GM23338 (cell line): ENCODE measurements around the gene CACNA2D3. TPM values are rescaled to one million over a fixed set of nuclear protein-coding genes. Genes with fewer than 3 reads are reported as not detected.

ENCODE experiments used
- ATAC-seq: fragments of 200-7000 bp; cut with Tn5 transposase; 3 replicates; pipeline ENCODE4 v1.9.1; 2020
- DNase-seq: peaks from one replicate; pipeline ENCODE4 v3.0.0-alpha.2; 2015; ENCODE audit warnings: low spot score
- H2AFZ ChIP-seq: fragments of 200-600 bp; sonication (generic); 2 replicates; pipeline ENCODE4 v1.8.0; 2016; ENCODE audit warnings: antibody characterized with exemption, mild to moderate bottlenecking, moderate library complexity
- H3F3A ChIP-seq: fragments of 200-600 bp; sonication (generic); replicated peaks from 2 replicates; pipeline ENCODE4 v1.8.0; 2017; ENCODE audit warnings: antibody characterized with exemption, mixed run types, low read depth
- H3K27ac ChIP-seq: fragments of 200-600 bp; sonication (generic); 2 replicates; pipeline ENCODE4 v1.6.1; 2016; ENCODE audit warnings: low read depth
- H3K27me3 ChIP-seq: fragments of 200-600 bp; sonication (generic); 2 replicates; pipeline ENCODE4 v1.8.0; 2016; ENCODE audit warnings: mild to moderate bottlenecking, mixed run types, moderate library complexity; ENCODE audit not compliant: insufficient read depth
- H3K36me3 ChIP-seq: fragments of 200-600 bp; sonication (generic); 2 replicates; pipeline ENCODE4 v1.8.0; 2016; ENCODE audit warnings: mild to moderate bottlenecking; ENCODE audit not compliant: insufficient read depth
- H3K4me1 ChIP-seq: fragments of 200-600 bp; sonication (generic); 2 replicates; pipeline ENCODE4 v1.8.0; 2016; ENCODE audit warnings: mild to moderate bottlenecking, moderate library complexity; ENCODE audit not compliant: insufficient read depth
- H3K4me2 ChIP-seq: fragments of 200-600 bp; sonication (generic); 2 replicates; pipeline ENCODE4 v1.7.1; 2017; ENCODE audit warnings: mixed run types
- H3K4me3 ChIP-seq: fragments of 200-600 bp; sonication (generic); 2 replicates; pipeline ENCODE4 v1.6.1; 2016; ENCODE audit warnings: mixed run types
- H3K79me2 ChIP-seq: fragments of 200-600 bp; sonication (generic); replicated peaks from 2 replicates; pipeline ENCODE4 v1.8.0; 2017; ENCODE audit warnings: mild to moderate bottlenecking; ENCODE audit not compliant: insufficient read depth
- H3K9me2 ChIP-seq: fragments of 200-600 bp; sonication (generic); 2 replicates; pipeline ENCODE4 v1.8.0; 2017; ENCODE audit not compliant: insufficient read depth
- H4K20me1 ChIP-seq: fragments of 200-600 bp; sonication (generic); replicated peaks from 2 replicates; pipeline ENCODE4 v1.8.0; 2017; ENCODE audit warnings: mild to moderate bottlenecking; ENCODE audit not compliant: insufficient read depth
- H3K27ac Mint-ChIP-seq: 2 replicates; pipeline ENCODE4 v1.8.0; 2020; ENCODE audit warnings: inconsistent platforms, mild to moderate bottlenecking, moderate library complexity, mixed read lengths
- H3K27me3 Mint-ChIP-seq: 3 replicates; pipeline ENCODE4 v1.8.0; 2022; ENCODE audit warnings: low read depth, mild to moderate bottlenecking, moderate library complexity, mixed read lengths, inconsistent platforms; ENCODE audit not compliant: insufficient read depth, poor library complexity
- H3K36me3 Mint-ChIP-seq: 3 replicates; pipeline ENCODE4 v1.8.0; 2021; ENCODE audit warnings: low read depth, mild to moderate bottlenecking, inconsistent platforms, moderate library complexity, mixed read lengths
- H3K4me1 Mint-ChIP-seq: 3 replicates; pipeline ENCODE4 v1.8.0; 2020; ENCODE audit warnings: mild to moderate bottlenecking, inconsistent platforms, mixed read lengths
- H3K4me3 Mint-ChIP-seq: 3 replicates; pipeline ENCODE4 v1.8.0; 2021; ENCODE audit warnings: moderate library complexity, mild to moderate bottlenecking, inconsistent platforms, mixed read lengths
- H3K9me3 Mint-ChIP-seq: 3 replicates; pipeline ENCODE4 v1.8.0; 2020; ENCODE audit warnings: moderate library complexity, mild to moderate bottlenecking, inconsistent platforms, mixed read lengths
- EZH2phosphoT487 ChIP-seq: fragments of 200-600 bp; sonication (generic); IDR thresholded peaks from one replicate; pipeline ENCODE4 v1.8.1; 2018; ENCODE audit warnings: antibody characterized with exemption; ENCODE audit not compliant: unreplicated experiment
- NANOG ChIP-seq: IDR thresholded peaks from 2 replicates; pipeline ENCODE4 v1.6.1; 2016; ENCODE audit warnings: antibody characterized with exemption, borderline replicate concordance
- POLR2AphosphoS5 ChIP-seq: IDR thresholded peaks from 2 replicates; pipeline ENCODE4 v1.6.1; 2016; ENCODE audit warnings: antibody characterized with exemption, low read depth
- polyA plus RNA-seq: library from polyadenylated mRNA; unstranded; fragments of >200 nt; fragmentation: Nextera tagmentation; extraction: Ambion mirVana; gene quantifications from 2 replicates; pipeline ENCODE4 v1.2.1, GENCODE V29; 2016
- total RNA-seq: library from RNA; depleted of rRNA; stranded (reverse); fragments of >200 nt; shearing (Covaris generic); gene quantifications from 2 replicates; pipeline ENCODE4 v1.2.3, GENCODE V29; 2014
- TF ChIP-seq, protein P1 (sequence below): fragments of 250-450 bp; sonication (Bioruptor Pico); IDR thresholded peaks from 2 replicates; pipeline ENCODE4 v1.5.0; 2020; ENCODE audit warnings: mild to moderate bottlenecking, moderate library complexity
- TF ChIP-seq, protein P2 (sequence below), 2 experiments: fragments of 200-600 bp in 1 of 2; sonication (generic) in 1 of 2; conservative IDR thresholded peaks; 2 replicates each; pipeline versions ENCODE4 v1.5.1 to v1.6.1; 2016 to 2017; ENCODE audit warnings: antibody characterized with exemption in 2 of 2, low read depth in 2 of 2, mild to moderate bottlenecking in 2 of 2, moderate library complexity in 1 of 2

Gene CACNA2D3
- total and polyA plus RNA-seq, 2 experiments from 2014 or later = 2.2 to 2.3 TPM

DNA sequence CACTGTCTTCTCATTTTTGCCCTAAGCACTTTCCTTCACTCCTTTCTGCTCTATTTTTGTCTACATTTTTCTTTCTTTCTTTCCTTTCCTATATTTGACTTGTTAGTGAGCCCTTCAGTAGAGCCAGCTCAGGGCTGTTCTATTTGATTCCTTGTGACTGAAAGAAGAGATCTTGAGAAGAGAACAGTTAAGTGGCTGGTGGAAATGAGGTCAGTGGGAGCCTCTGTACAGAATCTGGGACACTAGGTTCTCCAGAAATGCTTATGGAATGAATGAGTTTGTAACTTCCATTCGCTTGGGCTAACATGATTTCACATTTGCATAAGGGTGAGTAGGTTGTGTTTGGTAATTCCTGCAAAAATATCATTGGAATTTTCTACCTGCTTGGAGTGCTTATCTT, 45.6 kb downstream of the CACNA2D3 start:
- Histone ChIP-seq H4K20me1 (0 out of 2 replicates have a peak, but pooled peaks cover 3% of the 10 kb centered on the region), H3K36me3 (no peaks in the 10 kb centered on the region), H2AFZ (no peak overlapping the region), H3K79me2 (no peaks in the 10 kb centered on the region), H3K27me3 (no peaks in the 10 kb centered on the region), H3F3A (no peaks in the 10 kb centered on the region), H3K4me3 (no peak overlapping the region), H3K4me1 (0 out of 2 replicates have a peak, but pooled peaks cover 9% of the 10 kb centered on the region), H3K4me2 (no peak overlapping the region), H3K9me2 (peaks cover 14% of the 10 kb centered on the region), H3K27ac (no peak overlapping the region)
- Mint-ChIP-seq H3K4me3 (no peak overlapping the region), H3K4me1 (peaks cover 11% of the 10 kb centered on the region), H3K36me3 (no peaks in the 10 kb centered on the region), H3K27me3 (no peaks in the 10 kb centered on the region), H3K27ac (no peak overlapping the region), H3K9me3 (no peaks in the 10 kb centered on the region)
- DNase-seq = no peak
- no peak for ATAC-seq
- TF ChIP-seq, protein P1, sequence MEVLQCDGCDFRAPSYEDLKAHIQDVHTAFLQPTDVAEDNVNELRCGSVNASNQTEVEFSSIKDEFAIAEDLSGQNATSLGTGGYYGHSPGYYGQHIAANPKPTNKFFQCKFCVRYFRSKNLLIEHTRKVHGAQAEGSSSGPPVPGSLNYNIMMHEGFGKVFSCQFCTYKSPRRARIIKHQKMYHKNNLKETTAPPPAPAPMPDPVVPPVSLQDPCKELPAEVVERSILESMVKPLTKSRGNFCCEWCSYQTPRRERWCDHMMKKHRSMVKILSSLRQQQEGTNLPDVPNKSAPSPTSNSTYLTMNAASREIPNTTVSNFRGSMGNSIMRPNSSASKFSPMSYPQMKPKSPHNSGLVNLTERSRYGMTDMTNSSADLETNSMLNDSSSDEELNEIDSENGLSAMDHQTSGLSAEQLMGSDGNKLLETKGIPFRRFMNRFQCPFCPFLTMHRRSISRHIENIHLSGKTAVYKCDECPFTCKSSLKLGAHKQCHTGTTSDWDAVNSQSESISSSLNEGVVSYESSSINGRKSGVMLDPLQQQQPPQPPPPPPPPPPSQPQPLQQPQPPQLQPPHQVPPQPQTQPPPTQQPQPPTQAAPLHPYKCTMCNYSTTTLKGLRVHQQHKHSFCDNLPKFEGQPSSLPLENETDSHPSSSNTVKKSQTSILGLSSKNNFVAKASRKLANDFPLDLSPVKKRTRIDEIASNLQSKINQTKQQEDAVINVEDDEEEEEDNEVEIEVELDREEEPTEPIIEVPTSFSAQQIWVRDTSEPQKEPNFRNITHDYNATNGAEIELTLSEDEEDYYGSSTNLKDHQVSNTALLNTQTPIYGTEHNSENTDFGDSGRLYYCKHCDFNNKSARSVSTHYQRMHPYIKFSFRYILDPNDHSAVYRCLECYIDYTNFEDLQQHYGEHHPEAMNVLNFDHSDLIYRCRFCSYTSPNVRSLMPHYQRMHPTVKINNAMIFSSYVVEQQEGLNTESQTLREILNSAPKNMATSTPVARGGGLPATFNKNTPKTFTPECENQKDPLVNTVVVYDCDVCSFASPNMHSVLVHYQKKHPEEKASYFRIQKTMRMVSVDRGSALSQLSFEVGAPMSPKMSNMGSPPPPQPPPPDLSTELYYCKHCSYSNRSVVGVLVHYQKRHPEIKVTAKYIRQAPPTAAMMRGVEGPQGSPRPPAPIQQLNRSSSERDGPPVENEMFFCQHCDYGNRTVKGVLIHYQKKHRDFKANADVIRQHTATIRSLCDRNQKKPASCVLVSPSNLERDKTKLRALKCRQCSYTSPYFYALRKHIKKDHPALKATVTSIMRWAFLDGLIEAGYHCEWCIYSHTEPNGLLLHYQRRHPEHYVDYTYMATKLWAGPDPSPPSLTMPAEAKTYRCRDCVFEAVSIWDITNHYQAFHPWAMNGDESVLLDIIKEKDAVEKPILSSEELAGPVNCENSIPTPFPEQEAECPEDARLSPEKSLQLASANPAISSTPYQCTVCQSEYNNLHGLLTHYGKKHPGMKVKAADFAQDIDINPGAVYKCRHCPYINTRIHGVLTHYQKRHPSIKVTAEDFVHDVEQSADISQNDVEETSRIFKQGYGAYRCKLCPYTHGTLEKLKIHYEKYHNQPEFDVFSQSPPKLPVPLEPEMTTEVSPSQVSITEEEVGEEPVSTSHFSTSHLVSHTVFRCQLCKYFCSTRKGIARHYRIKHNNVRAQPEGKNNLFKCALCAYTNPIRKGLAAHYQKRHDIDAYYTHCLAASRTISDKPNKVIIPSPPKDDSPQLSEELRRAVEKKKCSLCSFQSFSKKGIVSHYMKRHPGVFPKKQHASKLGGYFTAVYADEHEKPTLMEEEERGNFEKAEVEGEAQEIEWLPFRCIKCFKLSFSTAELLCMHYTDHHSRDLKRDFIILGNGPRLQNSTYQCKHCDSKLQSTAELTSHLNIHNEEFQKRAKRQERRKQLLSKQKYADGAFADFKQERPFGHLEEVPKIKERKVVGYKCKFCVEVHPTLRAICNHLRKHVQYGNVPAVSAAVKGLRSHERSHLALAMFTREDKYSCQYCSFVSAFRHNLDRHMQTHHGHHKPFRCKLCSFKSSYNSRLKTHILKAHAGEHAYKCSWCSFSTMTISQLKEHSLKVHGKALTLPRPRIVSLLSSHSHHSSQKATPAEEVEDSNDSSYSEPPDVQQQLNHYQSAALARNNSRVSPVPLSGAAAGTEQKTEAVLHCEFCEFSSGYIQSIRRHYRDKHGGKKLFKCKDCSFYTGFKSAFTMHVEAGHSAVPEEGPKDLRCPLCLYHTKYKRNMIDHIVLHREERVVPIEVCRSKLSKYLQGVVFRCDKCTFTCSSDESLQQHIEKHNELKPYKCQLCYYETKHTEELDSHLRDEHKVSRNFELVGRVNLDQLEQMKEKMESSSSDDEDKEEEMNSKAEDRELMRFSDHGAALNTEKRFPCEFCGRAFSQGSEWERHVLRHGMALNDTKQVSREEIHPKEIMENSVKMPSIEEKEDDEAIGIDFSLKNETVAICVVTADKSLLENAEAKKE (CRISPR knock-in tag) = no peak
- TF ChIP-seq EZH2phosphoT487 = no peak
- TF ChIP-seq POLR2AphosphoS5 = no peak
- TF ChIP-seq, protein P2, sequence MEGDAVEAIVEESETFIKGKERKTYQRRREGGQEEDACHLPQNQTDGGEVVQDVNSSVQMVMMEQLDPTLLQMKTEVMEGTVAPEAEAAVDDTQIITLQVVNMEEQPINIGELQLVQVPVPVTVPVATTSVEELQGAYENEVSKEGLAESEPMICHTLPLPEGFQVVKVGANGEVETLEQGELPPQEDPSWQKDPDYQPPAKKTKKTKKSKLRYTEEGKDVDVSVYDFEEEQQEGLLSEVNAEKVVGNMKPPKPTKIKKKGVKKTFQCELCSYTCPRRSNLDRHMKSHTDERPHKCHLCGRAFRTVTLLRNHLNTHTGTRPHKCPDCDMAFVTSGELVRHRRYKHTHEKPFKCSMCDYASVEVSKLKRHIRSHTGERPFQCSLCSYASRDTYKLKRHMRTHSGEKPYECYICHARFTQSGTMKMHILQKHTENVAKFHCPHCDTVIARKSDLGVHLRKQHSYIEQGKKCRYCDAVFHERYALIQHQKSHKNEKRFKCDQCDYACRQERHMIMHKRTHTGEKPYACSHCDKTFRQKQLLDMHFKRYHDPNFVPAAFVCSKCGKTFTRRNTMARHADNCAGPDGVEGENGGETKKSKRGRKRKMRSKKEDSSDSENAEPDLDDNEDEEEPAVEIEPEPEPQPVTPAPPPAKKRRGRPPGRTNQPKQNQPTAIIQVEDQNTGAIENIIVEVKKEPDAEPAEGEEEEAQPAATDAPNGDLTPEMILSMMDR (conservative IDR thresholded peaks at IDR 0.05; ENCODE audit: low read depth in 2 of 2) = no peak
- TF ChIP-seq NANOG = no peak
